GM23248 (cell line): ENCODE results near the gene NR3C1.

Source experiments
- EZH2 ChIP-seq: fragments of 200-600 bp; sonication (generic); IDR thresholded peaks from 2 replicates; pipeline ENCODE4 v1.6.1; 2018; ENCODE audit warnings: antibody characterized with exemption, mild to moderate bottlenecking; ENCODE audit not compliant: insufficient read depth, poor library complexity, severe bottlenecking
- EZH2phosphoT487 ChIP-seq: fragments of 200-600 bp; sonication (generic); IDR thresholded peaks from 2 replicates; pipeline ENCODE4 v1.6.1; 2018; ENCODE audit warnings: antibody characterized with exemption, moderate library complexity, mild to moderate bottlenecking, low read depth; ENCODE audit not compliant: insufficient read depth

- TF ChIP-seq EZH2 (no peak), EZH2phosphoT487 (no peak)
These were observed 101.0 kb downstream of the NR3C1 start for GRCh38 chr5:143302341-143303045.
